GM23248 (cell line): Measurements from ENCODE around the gene ANKRD16. TPM values are rescaled to one million over a fixed set of nuclear protein-coding genes. Genes with fewer than 3 reads are reported as not detected.

ENCODE experiments used
- DNase-seq: peaks from one replicate; pipeline ENCODE4 v3.0.0-alpha.2; 2015
- H2AFZ ChIP-seq: fragments of 200-600 bp; sonication (generic); 2 replicates; pipeline ENCODE4 v1.6.1; 2016; ENCODE audit warnings: antibody characterized with exemption
- H3F3A ChIP-seq: fragments of 200-600 bp; sonication (generic); 2 replicates; pipeline ENCODE4 v1.6.1; 2016; ENCODE audit warnings: mild to moderate bottlenecking, antibody characterized with exemption, mixed run types; ENCODE audit not compliant: insufficient read depth
- H3K27ac ChIP-seq: fragments of 200-600 bp; sonication (generic); 2 replicates; pipeline ENCODE4 v1.5.1; 2016; ENCODE audit warnings: mild to moderate bottlenecking
- H3K27me3 ChIP-seq: fragments of 200-600 bp; sonication (generic); replicated peaks from 2 replicates; pipeline ENCODE4 v1.6.1; 2016; ENCODE audit warnings: mild to moderate bottlenecking; ENCODE audit not compliant: insufficient read depth
- H3K36me3 ChIP-seq: fragments of 200-600 bp; sonication (generic); 2 replicates; pipeline ENCODE4 v1.6.1; 2016; ENCODE audit warnings: low read depth, mild to moderate bottlenecking
- H3K4me1 ChIP-seq: fragments of 200-600 bp; sonication (generic); 2 replicates; pipeline ENCODE4 v1.6.1; 2016; ENCODE audit warnings: mild to moderate bottlenecking; ENCODE audit not compliant: insufficient read depth
- H3K4me2 ChIP-seq: fragments of 200-600 bp; sonication (generic); one replicate; pipeline ENCODE4 v1.6.1; 2016; ENCODE audit warnings: mild to moderate bottlenecking; ENCODE audit not compliant: unreplicated experiment
- H3K4me3 ChIP-seq: fragments of 200-600 bp; sonication (generic); 2 replicates; pipeline ENCODE4 v1.5.1; 2016; ENCODE audit warnings: mild to moderate bottlenecking
- H3K79me2 ChIP-seq: fragments of 200-600 bp; sonication (generic); 2 replicates; pipeline ENCODE4 v1.6.1; 2016; ENCODE audit warnings: mild to moderate bottlenecking; ENCODE audit not compliant: insufficient read depth
- H3K9ac ChIP-seq: fragments of 200-600 bp; sonication (generic); 2 replicates; pipeline ENCODE4 v1.6.1; 2016; ENCODE audit warnings: mild to moderate bottlenecking
- H3K9me2 ChIP-seq: fragments of 200-600 bp; sonication (generic); 2 replicates; pipeline ENCODE4 v1.6.1; 2016; ENCODE audit warnings: mixed run types, mild to moderate bottlenecking, moderate library complexity; ENCODE audit not compliant: insufficient read depth
- H3K9me3 ChIP-seq: fragments of 200-600 bp; sonication (generic); one replicate; pipeline ENCODE4 v1.6.1; 2017; ENCODE audit warnings: low read depth
- H4K20me1 ChIP-seq: fragments of 200-600 bp; sonication (generic); 2 replicates; pipeline ENCODE4 v1.6.0; 2016; ENCODE audit not compliant: insufficient read depth
- EZH2 ChIP-seq: fragments of 200-600 bp; sonication (generic); IDR thresholded peaks from 2 replicates; pipeline ENCODE4 v1.6.1; 2018; ENCODE audit warnings: antibody characterized with exemption, mild to moderate bottlenecking; ENCODE audit not compliant: insufficient read depth, poor library complexity, severe bottlenecking
- EZH2phosphoT487 ChIP-seq: fragments of 200-600 bp; sonication (generic); IDR thresholded peaks from 2 replicates; pipeline ENCODE4 v1.6.1; 2018; ENCODE audit warnings: antibody characterized with exemption, moderate library complexity, mild to moderate bottlenecking, low read depth; ENCODE audit not compliant: insufficient read depth
- WGBS, 2 experiments: methylation state at CpG; one replicate each; pipeline ENCODE4 v1.1.6; 2015 to 2017; ENCODE audit warnings: low lambda C conversion rate in 2 of 2, low coverage in 1 of 2; ENCODE audit errors: missing lambda C conversion rate in 2 of 2; 5-methylcytosine and 5-hydroxymethylcytosine counted together
- in situ Hi-C: fragments of 300-500 bp; cut with MboI; formaldehyde crosslinking; loops from 2 replicates; pipeline ENCODE4 v1.15.0; 2020
- polyA plus RNA-seq: library from polyadenylated mRNA; unstranded; fragments of >200 nt; fragmentation: Nextera tagmentation; extraction: Ambion mirVana; gene quantifications from 2 replicates; pipeline ENCODE4 v1.2.1, GENCODE V29; 2016
- total RNA-seq: library from RNA; depleted of rRNA; stranded (reverse); fragments of >200 nt; shearing (Covaris generic); gene quantifications from 2 replicates; pipeline ENCODE4 v1.2.3, GENCODE V29; 2014

ANKRD16 gene
- total and polyA plus RNA-seq, 2 experiments from 2014 or later = 2.7 to 5.4 TPM

GRCh38 chr10:5917305-5917704 is 27.6 kb upstream of the ANKRD16 start:
- 95 to 97% methylated on average over 13 of the region's 13 CpGs for WGBS, 2 experiments
- no peak for DNase-seq
- Histone ChIP-seq H2AFZ (no peak overlapping the region), H3K36me3 (peaks cover 62% of the 10 kb centered on the region), H3F3A (no peaks in the 10 kb centered on the region), H4K20me1 (no peaks in the 10 kb centered on the region), H3K9me3 (no peaks in the 10 kb centered on the region), H3K9me2 (no peaks in the 10 kb centered on the region), H3K27ac (no peak overlapping the region), H3K4me3 (no peak overlapping the region), H3K4me2 (no peak overlapping the region), H3K9ac (no peak overlapping the region), H3K4me1 (no peaks in the 10 kb centered on the region), H3K27me3 (no peaks in the 10 kb centered on the region), H3K79me2 (no peaks in the 10 kb centered on the region)
- TF ChIP-seq EZH2 (no peak), EZH2phosphoT487 (no peak)
- in situ Hi-C loops = no loop called here

- Histone ChIP-seq H4K20me1 (no peaks in the 10 kb centered on the region), H3K4me1 (no peaks in the 10 kb centered on the region)
These were observed 25.8 kb upstream of the ANKRD16 start for GRCh38 chr10:5915451-5915850.

GRCh38 chr10:5913736-5914135 is 24.0 kb upstream of the ANKRD16 start:
- peaks cover 53% of the 10 kb centered on the region for H3K36me3 ChIP-seq
- H3K79me2 ChIP-seq = 0 out of 2 replicates have a peak, but pooled peaks cover 4% of the 10 kb centered on the region
- in situ Hi-C loops = no loop called here
- no peak overlapping the region for H2AFZ ChIP-seq
- H3K4me2 ChIP-seq = no peak overlapping the region
- no peaks in the 10 kb centered on the region for H3F3A ChIP-seq
- no peaks in the 10 kb centered on the region for H3K4me1 ChIP-seq
- H3K9me3 ChIP-seq = no peaks in the 10 kb centered on the region
- no peak for TF ChIP-seq EZH2phosphoT487
- no peak for TF ChIP-seq EZH2
- no peaks in the 10 kb centered on the region for H3K9me2 ChIP-seq
- H3K27ac ChIP-seq = no peak overlapping the region
- no peak overlapping the region for H3K9ac ChIP-seq
- WGBS, 2 experiments = 80 to 86% methylated on average over 4 of the region's 4 CpGs
- no peaks in the 10 kb centered on the region for H3K27me3 ChIP-seq
- DNase-seq = no peak
- H4K20me1 ChIP-seq = no peaks in the 10 kb centered on the region
- no peak overlapping the region for H3K4me3 ChIP-seq

More at GRCh38 chr10:5915451-5915850, 25.8 kb upstream of the ANKRD16 start:
- WGBS, 2 experiments = 95% methylated on average over 14 of the region's 14 CpGs
- no peak overlapping the region for H3K27ac ChIP-seq
- DNase-seq = no peak
- H3K36me3 ChIP-seq = peaks cover 59% of the 10 kb centered on the region
- TF ChIP-seq EZH2 (no peak), EZH2phosphoT487 (no peak)
- no peak overlapping the region for H3K4me3 ChIP-seq
- no peaks in the 10 kb centered on the region for H3K9me3 ChIP-seq
- H3K79me2 ChIP-seq = 0 out of 2 replicates have a peak, but pooled peaks cover 4% of the 10 kb centered on the region
- H3K27me3 ChIP-seq = no peaks in the 10 kb centered on the region
- in situ Hi-C loops = no loop called here
- H3K9ac ChIP-seq = no peak overlapping the region
- H3K9me2 ChIP-seq = no peaks in the 10 kb centered on the region
- no peak overlapping the region for H2AFZ ChIP-seq
- H3F3A ChIP-seq = no peaks in the 10 kb centered on the region
- H3K4me2 ChIP-seq = no peak overlapping the region

GRCh38 chr10:5911670-5912069 is 22.0 kb upstream of the ANKRD16 start:
- no peaks in the 10 kb centered on the region for H3K4me1 ChIP-seq
- peaks cover 40% of the 10 kb centered on the region for H3K36me3 ChIP-seq
- no peaks in the 10 kb centered on the region for H4K20me1 ChIP-seq
- H3K9ac ChIP-seq = no peak overlapping the region
- no peaks in the 10 kb centered on the region for H3K9me3 ChIP-seq
- TF ChIP-seq EZH2 (no peak), EZH2phosphoT487 (no peak)
- no peaks in the 10 kb centered on the region for H3K9me2 ChIP-seq
- H3K27me3 ChIP-seq = no peaks in the 10 kb centered on the region
- H2AFZ ChIP-seq = no peak overlapping the region
- no peak overlapping the region for H3K4me3 ChIP-seq
- no peak overlapping the region for H3K27ac ChIP-seq
- H3F3A ChIP-seq = no peaks in the 10 kb centered on the region
- in situ Hi-C loops = no loop called here
- DNase-seq = no peak
- H3K79me2 ChIP-seq = peaks cover 23% of the 10 kb centered on the region
- no peak overlapping the region for H3K4me2 ChIP-seq
- WGBS, 2 experiments = 95 to 100% methylated on average over 4 of the region's 4 CpGs
